Measurements from ENCODE around the gene MTPN.

Gene MTPN

DNA sequence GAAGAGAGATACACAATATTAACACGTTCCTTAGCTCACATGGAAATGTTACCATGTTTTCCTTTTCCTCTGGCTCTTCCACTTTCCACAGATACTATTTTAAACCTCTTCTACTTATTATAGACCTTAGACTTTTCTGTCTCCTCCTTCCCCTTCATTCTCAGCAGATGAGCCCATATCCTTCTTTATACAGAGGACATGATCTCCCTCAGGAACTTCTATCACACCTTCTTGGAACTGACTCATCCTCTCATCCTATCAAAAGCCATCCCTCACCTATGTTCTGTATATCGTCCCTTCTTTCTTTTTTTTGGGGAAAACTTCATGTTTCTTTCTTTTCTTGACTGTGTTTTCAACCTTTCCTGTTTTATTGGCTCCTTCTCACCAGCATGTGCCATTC is 20.8 kb downstream of the MTPN start:
- no peaks in the 10 kb centered on the region for H3K27me3 Mint-ChIP-seq
- H3K36me3 Mint-ChIP-seq (ENCODE audit: low read depth), result peaks cover 45% of the 10 kb centered on the region
- no peak for DNase-seq
- no peaks in the 10 kb centered on the region for H3K9me3 Mint-ChIP-seq
- ATAC-seq, result no peak
- H3K4me3 Mint-ChIP-seq, result no peak overlapping the region
- no peak overlapping the region for H3K27ac Mint-ChIP-seq
- peaks cover 55% of the 10 kb centered on the region for H3K4me1 Mint-ChIP-seq

DNA sequence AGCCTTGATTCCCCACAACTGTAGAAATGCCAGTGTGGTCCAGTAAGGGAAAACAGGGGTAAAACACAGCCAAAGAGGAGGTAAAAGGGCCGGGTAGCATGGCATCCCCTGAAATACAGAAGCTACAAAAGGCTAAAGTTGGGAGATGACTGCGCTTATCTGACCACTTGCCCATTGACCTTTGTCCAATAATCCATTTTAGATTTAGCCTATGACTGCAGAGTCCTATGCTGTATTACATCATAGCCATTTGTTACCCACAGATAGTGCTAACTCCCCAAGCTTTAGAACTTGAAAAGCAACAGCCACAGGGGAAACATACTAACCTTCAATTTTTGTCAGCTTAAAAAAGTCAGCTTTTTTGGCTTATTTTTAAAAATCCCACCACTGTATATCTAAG is 26.2 kb downstream of the MTPN start:
- no peaks in the 10 kb centered on the region for H3K9me3 Mint-ChIP-seq
- DNase-seq, result no peak
- H3K27ac Mint-ChIP-seq, result no peak overlapping the region
- peaks cover 27% of the 10 kb centered on the region for H3K4me1 Mint-ChIP-seq
- no peak for ATAC-seq
- H3K4me3 Mint-ChIP-seq, result no peak overlapping the region
- H3K27me3 Mint-ChIP-seq, result no peaks in the 10 kb centered on the region
- H3K36me3 Mint-ChIP-seq (ENCODE audit: low read depth), result peaks cover 57% of the 10 kb centered on the region

DNA sequence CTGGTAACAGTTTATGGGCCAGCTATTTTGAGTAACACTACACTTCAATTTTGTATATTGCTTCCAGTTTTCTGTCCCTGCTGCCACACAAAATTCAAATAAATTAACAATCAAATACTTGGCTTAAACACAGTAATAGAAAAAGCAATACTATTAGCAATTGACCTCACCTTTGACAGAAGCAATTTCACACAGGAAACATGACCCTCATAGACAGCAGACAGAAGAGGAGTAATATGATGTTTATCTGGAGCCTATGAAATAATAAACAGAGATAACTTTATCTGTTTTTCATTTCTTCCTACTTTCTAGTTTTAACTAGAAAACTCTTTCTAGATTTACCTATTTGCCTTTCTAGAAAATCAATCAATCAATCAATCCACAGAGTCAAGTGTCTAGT is 26.7 kb downstream of the MTPN start:
- H3K4me3 Mint-ChIP-seq, result no peak overlapping the region
- no peaks in the 10 kb centered on the region for H3K9me3 Mint-ChIP-seq
- H3K36me3 Mint-ChIP-seq (ENCODE audit: low read depth), result peaks cover 57% of the 10 kb centered on the region
- no peak overlapping the region for H3K27ac Mint-ChIP-seq
- H3K27me3 Mint-ChIP-seq, result no peaks in the 10 kb centered on the region
- DNase-seq (no peak), ATAC-seq (no peak)
- H3K4me1 Mint-ChIP-seq, result peaks cover 27% of the 10 kb centered on the region

DNA sequence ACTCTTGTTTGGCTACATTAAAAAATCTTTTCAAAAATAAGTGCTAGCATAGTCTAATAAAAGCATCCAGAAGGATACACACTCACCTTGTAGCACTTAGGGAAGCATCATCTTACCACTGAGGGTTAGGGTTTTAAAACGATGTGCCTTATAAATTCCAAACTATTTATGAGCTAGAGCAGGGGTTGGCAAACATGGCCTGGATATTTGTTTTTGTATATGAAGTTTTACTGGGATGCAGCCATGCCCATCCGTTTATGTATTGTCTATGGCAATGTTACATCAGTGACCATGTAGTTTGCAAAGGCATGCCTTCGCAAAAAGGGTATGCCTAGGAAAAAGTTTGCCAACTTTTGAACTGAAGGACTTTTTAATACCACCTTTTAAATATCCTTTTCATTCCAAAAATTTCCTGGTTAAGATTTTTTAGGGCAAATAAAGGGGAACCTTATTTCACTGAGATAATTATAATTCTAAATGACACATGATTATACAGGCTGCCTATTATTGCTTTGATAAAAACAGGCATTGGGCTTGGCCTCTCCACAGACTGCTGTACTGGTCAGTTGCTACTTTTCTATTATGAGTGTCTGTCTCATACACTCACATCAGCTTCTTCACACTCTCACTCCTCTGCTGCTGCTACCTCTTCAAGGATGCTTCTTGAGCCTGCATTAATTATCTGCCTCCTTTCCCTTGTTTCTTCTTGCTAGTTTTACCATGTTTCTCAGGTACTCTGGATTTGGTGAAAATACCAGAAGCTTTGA is 30.7 kb downstream of the MTPN start:
- no peak for ATAC-seq
- Mint-ChIP-seq H3K9me3 (no peaks in the 10 kb centered on the region), H3K36me3 (ENCODE audit: low read depth) (peaks cover 45% of the 10 kb centered on the region), H3K4me1 (peaks cover 30% of the 10 kb centered on the region), H3K27me3 (no peaks in the 10 kb centered on the region), H3K27ac (no peak overlapping the region), H3K4me3 (no peak overlapping the region)
- DNase-seq, result no peak

DNA sequence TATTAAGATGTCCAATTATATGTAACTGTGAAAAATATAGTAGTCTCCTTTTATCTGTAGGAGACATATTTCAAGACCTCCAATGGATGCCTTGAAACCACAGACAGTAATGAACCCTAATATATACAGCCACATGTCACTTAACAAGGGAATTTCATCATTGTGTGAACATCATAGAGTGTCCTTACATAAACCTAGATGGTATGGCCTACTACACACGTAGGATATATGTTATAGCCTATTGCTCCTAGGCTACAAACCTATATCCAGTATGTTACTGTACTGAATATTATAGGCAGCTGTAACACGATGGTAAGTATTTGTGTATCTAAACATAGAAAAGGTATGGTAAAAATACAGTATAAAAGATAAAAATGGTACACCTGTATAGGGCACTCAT is 32.4 kb downstream of the MTPN start:
- H3K4me1 Mint-ChIP-seq, result peaks cover 40% of the 10 kb centered on the region
- peaks cover 30% of the 10 kb centered on the region for H3K36me3 Mint-ChIP-seq (ENCODE audit: low read depth)
- no peaks in the 10 kb centered on the region for H3K27me3 Mint-ChIP-seq
- H3K27ac Mint-ChIP-seq, result no peak overlapping the region
- ATAC-seq (no peak), DNase-seq (no peak)
- H3K9me3 Mint-ChIP-seq, result no peaks in the 10 kb centered on the region
- H3K4me3 Mint-ChIP-seq, result no peak overlapping the region

DNA sequence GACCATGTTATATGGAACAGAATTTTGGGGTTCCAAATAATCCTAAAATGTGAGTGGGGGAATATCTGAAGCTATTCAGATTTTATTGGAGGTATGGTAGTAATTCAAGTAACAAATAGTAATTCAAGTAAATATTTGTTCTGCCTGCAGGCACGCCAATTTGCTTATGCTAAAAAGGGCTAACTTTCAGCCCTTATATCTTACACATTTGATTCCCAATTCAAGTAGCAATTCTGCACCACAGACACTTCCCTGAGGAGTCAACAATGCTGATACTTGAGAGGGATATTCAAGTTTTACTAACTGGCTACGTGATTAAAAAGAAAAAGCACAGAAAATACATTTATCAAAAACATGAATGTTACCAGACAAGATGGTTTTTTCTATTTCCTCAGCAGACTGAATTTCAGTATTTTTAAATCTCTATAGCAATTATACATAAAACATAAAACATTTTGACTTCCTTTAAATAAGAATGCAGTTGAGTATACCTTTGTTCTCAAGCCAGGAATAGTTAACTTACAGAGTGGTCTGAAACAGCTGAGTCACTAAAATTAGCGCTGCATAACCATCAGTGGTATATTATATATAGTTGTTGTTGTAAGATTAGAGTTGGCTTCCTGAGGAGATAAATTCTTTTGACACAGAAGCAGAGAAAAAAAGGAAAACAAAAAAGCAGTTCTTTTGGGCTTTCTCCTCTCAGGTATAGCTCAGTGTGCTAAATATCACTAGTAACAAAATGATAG is 33.9 kb downstream of the MTPN start:
- DNase-seq (no peak), ATAC-seq (no peak)
- H3K27me3 Mint-ChIP-seq, result no peaks in the 10 kb centered on the region
- no peak overlapping the region for H3K27ac Mint-ChIP-seq
- no peak overlapping the region for H3K4me3 Mint-ChIP-seq
- H3K9me3 Mint-ChIP-seq, result no peaks in the 10 kb centered on the region
- peaks cover 45% of the 10 kb centered on the region for H3K4me1 Mint-ChIP-seq
- H3K36me3 Mint-ChIP-seq (ENCODE audit: low read depth), result peaks cover 20% of the 10 kb centered on the region

DNA sequence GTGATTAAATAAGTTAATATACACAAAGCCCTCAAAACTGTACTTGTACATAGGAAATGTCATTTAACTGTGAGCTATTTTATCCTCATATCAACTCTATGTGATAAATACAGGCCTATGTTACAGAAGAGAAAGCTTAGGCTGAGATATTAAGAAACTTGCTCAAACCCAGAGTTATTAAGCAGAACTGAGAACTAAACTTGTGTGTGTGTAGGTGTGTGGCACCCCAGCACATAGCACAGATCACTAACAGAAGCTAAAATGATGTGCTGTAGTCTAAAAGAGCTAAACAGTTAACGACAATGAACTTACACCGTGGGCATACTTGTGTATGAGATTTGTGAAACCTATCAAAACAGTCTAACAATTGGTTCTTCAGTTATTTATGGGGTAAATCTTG is 34.5 kb downstream of the MTPN start:
- no peak overlapping the region for H3K27ac Mint-ChIP-seq
- H3K4me1 Mint-ChIP-seq, result peaks cover 45% of the 10 kb centered on the region
- ATAC-seq (no peak), DNase-seq (no peak)
- H3K36me3 Mint-ChIP-seq (ENCODE audit: low read depth), result peaks cover 16% of the 10 kb centered on the region
- no peaks in the 10 kb centered on the region for H3K9me3 Mint-ChIP-seq
- H3K4me3 Mint-ChIP-seq, result no peak overlapping the region
- H3K27me3 Mint-ChIP-seq, result no peaks in the 10 kb centered on the region

DNA sequence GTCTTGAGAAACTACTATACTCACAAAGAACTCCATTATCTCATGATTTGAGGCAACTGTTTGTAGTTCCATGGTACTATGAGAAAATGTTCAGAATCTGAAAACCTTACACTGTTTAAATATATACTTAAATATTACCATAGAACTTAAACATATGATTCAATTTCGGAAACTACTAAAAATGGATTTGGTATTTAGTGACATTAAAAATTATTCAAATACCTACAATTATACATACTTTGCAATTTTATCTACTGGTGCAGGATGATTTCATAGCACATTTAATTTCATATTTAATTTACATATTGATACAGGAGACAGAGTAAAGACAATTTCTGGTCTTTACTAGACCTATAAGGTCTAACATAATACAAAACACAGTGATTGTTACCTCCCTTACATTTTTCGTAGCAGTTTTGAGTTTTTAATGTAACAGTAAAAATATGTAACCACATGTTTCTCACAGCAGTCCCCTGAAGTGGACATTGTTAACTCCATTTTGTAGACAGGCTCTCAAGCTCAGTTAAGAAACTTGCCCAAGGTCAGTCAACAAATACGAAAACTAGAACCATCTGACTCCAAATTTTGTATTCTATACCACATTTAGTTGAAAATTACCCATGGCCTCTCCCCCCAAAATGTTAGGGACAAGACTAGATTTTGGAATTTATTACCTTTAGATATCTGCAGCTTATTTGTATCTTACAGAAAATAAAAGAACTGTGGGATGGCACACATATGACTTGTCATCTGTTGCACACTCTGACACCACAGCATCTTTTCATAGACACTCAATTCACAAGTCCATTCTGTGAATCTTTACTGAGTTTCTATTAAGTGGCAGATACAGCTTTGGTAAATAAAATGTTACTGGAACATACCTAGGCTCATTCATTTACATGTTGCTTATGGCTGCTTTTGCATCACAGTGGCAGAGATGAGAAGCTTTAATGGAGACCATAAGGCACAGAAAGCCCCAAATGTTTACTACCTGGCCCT is 36.8 kb downstream of the MTPN start:
- no peak overlapping the region for H3K4me3 Mint-ChIP-seq
- DNase-seq (no peak), ATAC-seq (no peak)
- no peak overlapping the region for H3K27ac Mint-ChIP-seq
- peaks cover 9% of the 10 kb centered on the region for H3K36me3 Mint-ChIP-seq (ENCODE audit: low read depth)
- H3K4me1 Mint-ChIP-seq, result peaks cover 55% of the 10 kb centered on the region
- no peaks in the 10 kb centered on the region for H3K9me3 Mint-ChIP-seq
- no peaks in the 10 kb centered on the region for H3K27me3 Mint-ChIP-seq

DNA sequence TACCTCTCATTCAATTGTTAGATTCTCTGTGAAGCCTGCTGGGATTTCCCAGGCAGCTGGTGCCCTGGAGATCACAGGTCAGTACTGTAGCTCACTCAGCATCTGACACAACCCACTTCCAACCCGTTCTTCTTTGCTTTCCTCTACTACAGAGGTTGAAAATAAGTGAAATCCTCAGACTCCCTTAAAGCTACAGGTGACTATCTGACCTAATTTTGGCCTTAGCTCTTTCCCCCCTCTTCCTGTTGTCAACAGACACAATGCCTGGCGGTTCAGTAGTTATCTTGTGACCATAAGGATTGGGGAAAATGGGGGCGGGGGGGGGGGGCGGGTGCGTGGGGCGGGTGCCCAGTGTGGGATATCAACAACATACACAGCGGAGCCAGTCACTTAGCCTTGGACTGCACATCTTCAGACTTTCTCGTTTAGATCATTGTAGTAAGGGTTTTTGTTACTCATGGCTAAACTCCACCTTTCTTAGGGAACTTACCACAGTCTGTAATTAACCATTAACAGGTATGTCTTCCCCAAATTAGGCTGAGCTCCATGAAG is 37.8 kb downstream of the MTPN start:
- Mint-ChIP-seq H3K36me3 (ENCODE audit: low read depth) (peaks cover 9% of the 10 kb centered on the region), H3K4me1 (peaks cover 61% of the 10 kb centered on the region), H3K4me3 (no peak overlapping the region), H3K27me3 (no peaks in the 10 kb centered on the region), H3K9me3 (no peaks in the 10 kb centered on the region), H3K27ac (no peak overlapping the region)
- no peak for DNase-seq
- ATAC-seq, result no peak

DNA sequence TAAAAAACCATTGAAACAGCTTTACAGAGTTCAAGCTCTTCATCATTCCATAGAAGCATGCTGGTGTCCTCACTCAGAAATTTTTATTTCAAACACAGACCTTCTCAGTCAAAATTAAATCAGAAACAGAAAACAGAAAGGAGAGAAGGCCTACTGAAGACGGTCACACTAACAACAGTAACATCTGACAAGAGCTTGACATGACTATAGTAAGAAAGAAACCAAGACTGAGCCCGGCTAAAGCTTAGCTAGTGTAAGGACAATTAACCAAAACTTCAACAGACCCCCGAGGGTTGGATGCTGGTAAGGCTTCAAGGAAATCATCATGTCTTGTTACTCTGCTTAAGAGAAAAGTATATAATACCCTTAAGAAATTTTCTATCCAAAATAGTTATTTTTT is 38.6 kb downstream of the MTPN start:
- Mint-ChIP-seq H3K27me3 (no peaks in the 10 kb centered on the region), H3K27ac (no peak overlapping the region), H3K4me1 (peaks cover 68% of the 10 kb centered on the region)

DNA sequence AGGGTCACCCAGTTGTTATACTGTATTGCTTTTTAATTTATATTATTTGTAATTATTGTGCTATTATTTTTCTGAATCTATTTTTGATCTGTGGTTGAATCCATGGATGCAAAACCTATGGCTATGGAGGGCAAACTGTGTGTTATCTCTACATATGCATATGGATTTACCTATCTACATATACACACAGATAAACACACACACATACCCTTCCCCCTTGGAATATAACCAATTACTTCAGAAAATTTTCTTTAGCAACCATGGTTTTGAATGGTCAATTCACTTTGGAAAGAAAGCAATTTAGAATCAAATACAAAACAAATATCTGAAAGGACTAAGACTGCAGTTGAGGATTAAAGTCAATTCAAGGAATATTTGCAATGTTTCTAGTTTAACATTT is 39.1 kb downstream of the MTPN start:
- no peaks in the 10 kb centered on the region for H3K27me3 Mint-ChIP-seq
- H3K27ac Mint-ChIP-seq, result no peak overlapping the region
- peaks cover 6% of the 10 kb centered on the region for H3K36me3 Mint-ChIP-seq (ENCODE audit: low read depth)
- H3K4me1 Mint-ChIP-seq, result peaks cover 67% of the 10 kb centered on the region
- no peak overlapping the region for H3K4me3 Mint-ChIP-seq
- no peak for DNase-seq
- no peaks in the 10 kb centered on the region for H3K9me3 Mint-ChIP-seq
- ATAC-seq, result no peak

More for the DNA sequence above, 38.6 kb downstream of the MTPN start:
- ATAC-seq (no peak), DNase-seq (no peak)
- H3K4me3 Mint-ChIP-seq, result no peak overlapping the region
- H3K36me3 Mint-ChIP-seq (ENCODE audit: low read depth), result peaks cover 10% of the 10 kb centered on the region
- H3K9me3 Mint-ChIP-seq, result no peaks in the 10 kb centered on the region

DNA sequence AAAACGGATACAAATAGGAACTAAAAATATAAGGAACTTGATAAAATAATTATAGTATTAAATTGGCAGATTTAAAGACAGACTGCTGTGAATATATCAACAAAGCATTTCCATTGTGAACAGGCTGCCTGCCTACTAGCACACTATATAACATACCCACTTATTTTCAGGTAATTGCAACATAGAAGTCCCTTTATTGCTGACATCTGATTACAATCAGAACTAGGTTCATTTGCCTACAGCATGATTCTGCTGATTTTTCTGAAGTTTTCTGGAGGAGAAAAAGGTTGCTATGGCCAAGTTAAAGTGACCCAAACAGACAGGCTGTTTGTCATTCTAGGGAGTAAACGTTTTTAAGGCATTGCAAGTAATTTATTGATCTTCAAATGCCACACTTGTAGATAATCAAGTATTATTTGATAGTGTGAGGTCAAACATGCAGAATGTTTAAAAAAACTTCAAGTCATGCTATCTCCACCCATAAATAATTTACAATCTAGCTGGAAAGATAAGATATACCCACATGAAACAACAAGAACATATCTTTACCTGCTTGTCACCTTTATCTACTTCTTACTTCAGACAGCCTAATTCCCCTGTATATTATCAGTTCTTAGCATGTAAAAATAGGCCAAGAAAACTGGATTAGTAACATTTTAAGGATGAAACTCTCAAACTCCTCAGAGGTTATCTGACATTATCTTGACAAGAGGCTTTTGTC is 40.5 kb downstream of the MTPN start:
- peaks cover 4% of the 10 kb centered on the region for H3K36me3 Mint-ChIP-seq (ENCODE audit: low read depth)
- no peak for DNase-seq
- no peak overlapping the region for H3K4me3 Mint-ChIP-seq
- no peaks in the 10 kb centered on the region for H3K27me3 Mint-ChIP-seq
- no peaks in the 10 kb centered on the region for H3K9me3 Mint-ChIP-seq
- peaks cover 57% of the 10 kb centered on the region for H3K4me1 Mint-ChIP-seq
- no peak for ATAC-seq
- no peak overlapping the region for H3K27ac Mint-ChIP-seq

DNA sequence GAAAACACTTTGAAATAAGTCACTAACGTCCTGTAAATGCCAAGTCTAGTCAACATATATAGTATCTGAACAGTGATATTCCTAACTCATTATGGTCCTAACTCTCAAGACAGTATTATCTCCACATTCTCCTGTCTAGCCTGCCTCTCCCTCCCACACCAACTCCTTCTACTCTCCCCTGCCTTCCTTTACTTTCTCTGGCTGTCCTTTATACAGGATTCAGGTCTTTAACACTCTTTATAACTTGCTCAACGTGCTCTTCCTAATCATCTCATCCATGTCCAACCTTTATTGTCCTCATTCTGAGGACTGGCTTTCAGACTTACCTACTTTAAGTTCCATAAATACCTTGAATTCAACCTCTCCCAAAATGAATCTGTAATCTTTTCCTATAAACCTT is 42.5 kb downstream of the MTPN start:
- H3K27me3 Mint-ChIP-seq, result no peaks in the 10 kb centered on the region
- no peak for DNase-seq
- H3K9me3 Mint-ChIP-seq, result no peaks in the 10 kb centered on the region
- peaks cover 46% of the 10 kb centered on the region for H3K4me1 Mint-ChIP-seq
- ATAC-seq, result no peak
- peaks cover 13% of the 10 kb centered on the region for H3K36me3 Mint-ChIP-seq (ENCODE audit: low read depth)
- no peak overlapping the region for H3K4me3 Mint-ChIP-seq
- no peak overlapping the region for H3K27ac Mint-ChIP-seq
